Subcutaneous abdominal adipose tissue (tissue), 5 donors: ENCODE results near the gene TSEN54.
A peak's percentile ranks its signal among the peaks of the same experiment; 100 is the strongest.

Experiments used
- H3K27ac ChIP-seq: one replicate; pipeline ENCODE4 v1.7.0; 2013; ENCODE audit warnings: low read depth, mild to moderate bottlenecking, inconsistent platforms, low read length, moderate library complexity
- H3K27me3 ChIP-seq, 5 donors: one replicate each; pipeline ENCODE4 v1.7.0; 2013; ENCODE audit warnings: low read length in 5 of 5, inconsistent platforms in 1 of 5; ENCODE audit not compliant: control insufficient read depth in 5 of 5, insufficient read depth in 4 of 5
- H3K36me3 ChIP-seq, 5 donors: one replicate each; pipeline ENCODE4 v1.7.0; 2013; ENCODE audit warnings: low read length in 5 of 5; ENCODE audit not compliant: control insufficient read depth in 5 of 5, insufficient read depth in 5 of 5
- H3K4me1 ChIP-seq, 5 donors: one replicate each; pipeline ENCODE4 v1.7.0; 2013; ENCODE audit warnings: low read length in 5 of 5, mild to moderate bottlenecking in 3 of 5, moderate library complexity in 1 of 5; ENCODE audit not compliant: control insufficient read depth in 5 of 5, insufficient read depth in 5 of 5
- H3K4me3 ChIP-seq, 5 donors: one replicate each; pipeline ENCODE4 v1.7.0; 2013; ENCODE audit warnings: low read length in 5 of 5, low read depth in 1 of 5
- H3K9ac ChIP-seq, 5 donors: one replicate each; pipeline ENCODE4 v1.7.0; 2013; ENCODE audit warnings: low read length in 5 of 5, mild to moderate bottlenecking in 4 of 5, moderate library complexity in 3 of 5
- H3K9me3 ChIP-seq, 5 donors: one replicate each; pipeline ENCODE4 v1.7.0; 2013; ENCODE audit warnings: low read length in 5 of 5; ENCODE audit not compliant: control insufficient read depth in 5 of 5
- donor health status: healthy.
- donor health status: healthy.
- donor health status: healthy.
- donor health status: healthy.
- donor health status: healthy.

TSEN54 gene

GRCh38 chr17:75568412-75569255, 52.3 kb downstream of the TSEN54 start:
- no peak overlapping the region for H3K4me3 ChIP-seq
- peaks cover 0 to 15% (median 0%) of the 10 kb centered on the region in 5 donors for H3K4me1 ChIP-seq
- H3K27me3 ChIP-seq = no peaks in the 10 kb centered on the region
- no peak overlapping the region for H3K27ac ChIP-seq
- peaks cover 0 to 15% (median 5%) of the 10 kb centered on the region in 5 donors for H3K36me3 ChIP-seq
- no peak overlapping the region for H3K9ac ChIP-seq
- no peaks in the 10 kb centered on the region for H3K9me3 ChIP-seq

- H3K36me3 ChIP-seq = peaks cover 0 to 7% (median 2%) of the 10 kb centered on the region in 5 donors
- H3K4me1 ChIP-seq = peaks cover 0 to 15% (median 0%) of the 10 kb centered on the region in 5 donors
- no peak overlapping the region for H3K9ac ChIP-seq
- no peak overlapping the region for H3K4me3 ChIP-seq
- no peaks in the 10 kb centered on the region for H3K9me3 ChIP-seq
- H3K27me3 ChIP-seq = no peaks in the 10 kb centered on the region
- H3K27ac ChIP-seq = no peak overlapping the region
These were observed 53.8 kb downstream of the TSEN54 start for GRCh38 chr17:75570034-75570676.

GRCh38 chr17:75570772-75571171, 54.4 kb downstream of the TSEN54 start:
- Histone ChIP-seq H3K9me3 (no peaks in the 10 kb centered on the region), H3K4me3 (no peak overlapping the region), H3K36me3 (peaks cover 0 to 5% (median 0%) of the 10 kb centered on the region in 5 donors), H3K9ac (no peak overlapping the region), H3K27ac (no peak overlapping the region), H3K27me3 (no peaks in the 10 kb centered on the region), H3K4me1 (peaks cover 0 to 15% (median 0%) of the 10 kb centered on the region in 5 donors)

DNA sequence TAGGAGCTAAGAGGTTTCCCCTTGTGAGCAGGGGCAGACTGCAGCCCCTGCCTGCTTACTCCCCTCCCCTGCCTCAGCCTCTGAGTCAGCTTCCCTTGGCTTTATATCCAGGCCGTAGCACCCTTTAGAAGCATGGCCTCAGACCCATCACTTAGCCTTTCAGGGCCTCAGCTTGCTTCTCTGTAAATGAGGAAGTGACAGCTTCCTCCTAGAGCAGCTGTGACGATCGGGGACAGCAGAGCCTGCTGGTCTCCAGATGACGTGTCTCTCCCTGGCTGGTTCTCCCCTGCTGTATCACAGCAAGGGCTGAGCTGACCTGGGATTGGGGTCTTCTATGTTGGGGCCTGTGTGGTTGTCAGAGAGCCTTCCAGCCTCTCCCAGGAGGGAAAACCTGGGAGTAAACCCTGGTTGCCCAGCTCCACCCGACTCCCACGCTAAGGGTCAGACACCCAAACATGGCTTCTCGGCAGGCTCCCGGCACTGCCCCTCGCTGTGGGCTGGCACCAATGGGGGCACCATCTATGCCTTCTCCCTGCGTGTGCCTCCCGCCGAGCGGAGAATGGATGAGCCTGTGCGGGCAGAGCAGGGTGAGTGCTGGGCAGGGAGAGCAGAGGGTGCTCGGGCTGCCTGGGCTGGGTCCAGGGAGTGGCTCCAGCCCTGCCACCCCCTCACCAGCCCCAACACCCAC, 55.0 kb downstream of the TSEN54 start:
- peaks cover 0 to 4% (median 0%) of the 10 kb centered on the region in 5 donors for H3K36me3 ChIP-seq
- H3K27me3 ChIP-seq = no peaks in the 10 kb centered on the region
- H3K4me1 ChIP-seq = peaks cover 0 to 15% (median 0%) of the 10 kb centered on the region in 5 donors
- peak overlapping the region in 1 of 5 donors; percentile 13 for H3K9ac ChIP-seq
- H3K4me3 ChIP-seq = no peak overlapping the region
- H3K9me3 ChIP-seq = no peaks in the 10 kb centered on the region
- H3K27ac ChIP-seq = no peak overlapping the region

GRCh38 chr17:75571885-75572215, 55.5 kb downstream of the TSEN54 start:
- peaks cover 0 to 15% (median 0%) of the 10 kb centered on the region in 5 donors for H3K4me1 ChIP-seq
- no peak overlapping the region for H3K27ac ChIP-seq
- no peak overlapping the region for H3K9ac ChIP-seq
- no peaks in the 10 kb centered on the region for H3K27me3 ChIP-seq
- H3K4me3 ChIP-seq = no peak overlapping the region
- H3K9me3 ChIP-seq = no peaks in the 10 kb centered on the region
- H3K36me3 ChIP-seq = peaks cover 0 to 4% (median 0%) of the 10 kb centered on the region in 5 donors

DNA sequence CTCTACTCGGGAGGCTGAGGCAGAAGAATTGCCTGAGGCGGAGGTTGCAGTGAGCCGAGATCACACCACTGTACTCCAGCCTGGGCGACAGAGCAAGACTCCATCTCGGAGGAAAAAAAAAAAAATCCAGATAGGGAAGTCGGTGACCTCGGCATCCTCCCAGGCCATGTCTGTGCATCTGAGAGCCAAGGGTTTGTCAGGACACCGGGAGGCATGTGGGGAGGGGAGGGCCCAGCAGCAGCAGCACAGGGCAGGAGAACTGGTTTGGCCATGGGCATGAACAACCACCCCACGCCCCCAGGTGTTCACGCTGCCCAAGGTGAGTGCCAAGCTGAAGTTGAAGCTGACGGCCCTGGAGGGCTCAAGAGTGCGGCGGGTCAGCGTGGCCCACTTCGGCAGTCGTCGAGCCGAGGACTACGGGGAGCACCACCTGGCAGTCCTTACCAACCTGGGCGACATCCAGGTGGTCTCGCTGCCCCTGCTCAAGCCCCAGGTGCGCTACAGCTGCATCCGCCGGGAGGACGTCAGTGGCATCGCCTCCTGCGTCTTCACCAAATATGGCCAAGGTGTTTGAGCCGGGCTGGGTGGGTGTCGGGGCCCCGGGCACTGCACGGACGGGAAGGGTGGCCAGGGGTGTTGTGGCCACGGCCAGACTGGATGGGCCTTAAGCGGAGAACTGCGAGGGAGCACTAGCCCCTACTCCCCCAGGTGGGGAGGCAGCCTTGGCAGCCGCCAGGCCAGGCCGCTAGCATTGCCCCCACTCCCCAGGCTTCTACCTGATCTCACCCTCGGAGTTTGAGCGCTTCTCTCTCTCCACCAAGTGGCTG, 56.6 kb downstream of the TSEN54 start:
- Histone ChIP-seq H3K9ac (no peak overlapping the region), H3K9me3 (no peaks in the 10 kb centered on the region), H3K36me3 (peaks cover 0 to 4% (median 0%) of the 10 kb centered on the region in 5 donors), H3K27me3 (no peaks in the 10 kb centered on the region), H3K4me1 (peaks cover 0 to 15% (median 0%) of the 10 kb centered on the region in 5 donors), H3K4me3 (no peak overlapping the region), H3K27ac (no peak overlapping the region)

- Histone ChIP-seq H3K4me3 (no peak overlapping the region), H3K4me1 (peaks cover 0 to 15% (median 0%) of the 10 kb centered on the region in 5 donors), H3K27me3 (no peaks in the 10 kb centered on the region), H3K36me3 (peaks cover 0 to 4% (median 0%) of the 10 kb centered on the region in 5 donors), H3K27ac (no peak overlapping the region), H3K9me3 (no peaks in the 10 kb centered on the region), H3K9ac (no peak overlapping the region)
These were observed 57.2 kb downstream of the TSEN54 start for GRCh38 chr17:75573540-75573957.

GRCh38 chr17:75573994-75574393, 57.7 kb downstream of the TSEN54 start:
- no peaks in the 10 kb centered on the region for H3K27me3 ChIP-seq

More at GRCh38 chr17:75573994-75574393, 57.7 kb downstream of the TSEN54 start:
- H3K9me3 ChIP-seq = no peaks in the 10 kb centered on the region
- peaks cover 0 to 15% (median 0%) of the 10 kb centered on the region in 5 donors for H3K4me1 ChIP-seq
- H3K4me3 ChIP-seq = no peak overlapping the region
- peaks cover 0 to under 1% (median 0%) of the 10 kb centered on the region in 5 donors for H3K36me3 ChIP-seq
- no peak overlapping the region for H3K9ac ChIP-seq
- H3K27ac ChIP-seq = no peak overlapping the region
